ENCODE data around the gene ONECUT3. TPM values are rescaled to one million over a fixed set of nuclear protein-coding genes. Genes with fewer than 3 reads are reported as not detected.

ONECUT3 gene
- total RNA-seq, 1 experiment from 2014 or later, result not detected

DNA sequence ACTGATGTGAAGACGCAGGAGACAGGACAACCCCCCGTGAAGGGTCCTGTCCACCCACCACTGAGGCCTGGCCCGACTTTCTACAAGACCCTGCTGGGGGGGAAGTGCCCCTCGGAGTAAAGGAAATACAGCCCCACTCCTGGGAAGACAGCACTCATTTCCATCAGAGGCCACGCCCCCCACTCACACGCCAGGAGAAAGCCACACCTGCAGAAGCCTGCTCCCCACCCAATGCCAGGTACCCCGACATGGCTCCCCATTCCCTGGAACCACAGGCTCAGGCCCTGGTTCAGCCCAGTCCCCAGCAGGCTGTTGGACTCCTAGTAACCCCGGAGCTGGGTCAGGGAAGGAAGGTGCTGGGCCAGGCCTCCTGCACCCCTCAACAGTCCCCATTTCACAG lies 69.7 kb downstream of the ONECUT3 start:
- ChIA-PET CTCF (no interaction called here), POLR2A (no interaction called here)

DNA sequence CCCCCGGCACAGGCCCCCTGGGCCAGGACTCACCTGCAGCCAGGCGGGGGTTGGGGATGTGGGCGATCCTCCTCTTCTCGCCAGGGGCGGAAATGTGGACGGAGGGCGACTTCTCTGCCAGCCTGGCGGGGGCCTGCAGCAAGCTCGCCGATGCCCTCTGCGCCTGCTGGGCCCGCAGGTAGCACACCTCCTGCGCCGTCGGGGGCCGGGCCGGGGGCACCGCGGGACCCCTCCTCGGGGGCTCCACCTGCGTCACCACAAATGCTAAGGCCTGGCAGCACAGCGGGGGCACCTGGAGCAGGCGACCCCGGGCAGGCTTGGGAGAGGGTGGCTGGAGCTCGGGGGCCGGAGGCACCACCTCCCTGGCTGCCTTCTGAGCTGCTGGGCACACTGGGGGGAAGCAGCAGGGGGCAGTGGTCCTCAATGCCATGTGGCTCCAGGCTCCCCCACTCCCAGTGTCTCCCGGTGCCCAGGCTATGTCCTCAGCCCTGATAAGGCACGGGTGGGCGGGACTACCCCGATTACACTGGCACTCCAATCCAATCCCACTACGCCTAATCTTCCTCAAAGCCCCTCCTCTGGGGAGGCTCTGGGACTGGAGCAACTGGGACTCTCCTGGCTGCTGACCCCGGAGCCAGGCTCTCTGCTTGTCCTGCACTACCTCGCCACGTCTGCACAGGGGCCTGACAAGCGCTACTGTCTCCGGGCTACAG lies 70.4 kb downstream of the ONECUT3 start:
- no peaks in the 10 kb centered on the region; the same call in 1 of the 2 replicates for H3K36me3 ChIP-seq (ENCODE audit: control insufficient read depth, insufficient read depth, low read length)
- BruUV-seq (replicated peaks), result no TSS peak
- TF ChIP-seq, protein P1, sequence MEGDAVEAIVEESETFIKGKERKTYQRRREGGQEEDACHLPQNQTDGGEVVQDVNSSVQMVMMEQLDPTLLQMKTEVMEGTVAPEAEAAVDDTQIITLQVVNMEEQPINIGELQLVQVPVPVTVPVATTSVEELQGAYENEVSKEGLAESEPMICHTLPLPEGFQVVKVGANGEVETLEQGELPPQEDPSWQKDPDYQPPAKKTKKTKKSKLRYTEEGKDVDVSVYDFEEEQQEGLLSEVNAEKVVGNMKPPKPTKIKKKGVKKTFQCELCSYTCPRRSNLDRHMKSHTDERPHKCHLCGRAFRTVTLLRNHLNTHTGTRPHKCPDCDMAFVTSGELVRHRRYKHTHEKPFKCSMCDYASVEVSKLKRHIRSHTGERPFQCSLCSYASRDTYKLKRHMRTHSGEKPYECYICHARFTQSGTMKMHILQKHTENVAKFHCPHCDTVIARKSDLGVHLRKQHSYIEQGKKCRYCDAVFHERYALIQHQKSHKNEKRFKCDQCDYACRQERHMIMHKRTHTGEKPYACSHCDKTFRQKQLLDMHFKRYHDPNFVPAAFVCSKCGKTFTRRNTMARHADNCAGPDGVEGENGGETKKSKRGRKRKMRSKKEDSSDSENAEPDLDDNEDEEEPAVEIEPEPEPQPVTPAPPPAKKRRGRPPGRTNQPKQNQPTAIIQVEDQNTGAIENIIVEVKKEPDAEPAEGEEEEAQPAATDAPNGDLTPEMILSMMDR (IDR thresholded peaks at IDR 0.05; ENCODE audit: insufficient read depth in 1 of 2, low read depth in 1 of 2, low read length in 1 of 2, severe bottlenecking in 1 of 2, unreplicated experiment in 1 of 2), result no peak
- ChIA-PET CTCF (no interaction called here), POLR2A (no interaction called here)
- H3K4me3 ChIP-seq (ENCODE audit: low read depth, low read length), result no peak overlapping the region
- Mint-ChIP-seq H3K4me1 (ENCODE audit: low read depth, unreplicated experiment) (no peaks in the 10 kb centered on the region), H3K4me3 (ENCODE audit: unreplicated experiment) (no peak overlapping the region), H3K9me3 (ENCODE audit: unreplicated experiment) (no peaks in the 10 kb centered on the region), H3K27ac (ENCODE audit: unreplicated experiment) (no peak overlapping the region), H3K27me3 (ENCODE audit: insufficient read depth, unreplicated experiment) (no peaks in the 10 kb centered on the region), H3K36me3 (ENCODE audit: insufficient read depth, unreplicated experiment) (peaks cover 61% of the 10 kb centered on the region)
- intact Hi-C loops (cut with micrococcal nuclease; ENCODE audit: unreplicated experiment), result no loop called here
- no peaks in the 10 kb centered on the region for H3K9me3 ChIP-seq
- no peak for DNase-seq
- H3K27me3 ChIP-seq (replicated peaks; ENCODE audit: control insufficient read depth, insufficient read depth, low read length), result no peaks in the 10 kb centered on the region
- H3K4me1 ChIP-seq, result no peaks in the 10 kb centered on the region

More for the DNA sequence above, 69.7 kb downstream of the ONECUT3 start:
- Histone ChIP-seq H3K4me3 (ENCODE audit: low read depth, low read length) (no peak overlapping the region), H3K4me1 (no peaks in the 10 kb centered on the region), H3K27me3 (replicated peaks; ENCODE audit: control insufficient read depth, insufficient read depth, low read length) (no peaks in the 10 kb centered on the region), H3K36me3 (ENCODE audit: control insufficient read depth, insufficient read depth, low read length) (no peaks in the 10 kb centered on the region; the same call in 1 of the 2 replicates), H3K9me3 (no peaks in the 10 kb centered on the region)
- intact Hi-C loops (cut with micrococcal nuclease; ENCODE audit: unreplicated experiment), result no loop called here
- Mint-ChIP-seq H3K4me1 (ENCODE audit: low read depth, unreplicated experiment) (no peaks in the 10 kb centered on the region), H3K4me3 (ENCODE audit: unreplicated experiment) (no peak overlapping the region), H3K27ac (ENCODE audit: unreplicated experiment) (no peak overlapping the region), H3K27me3 (ENCODE audit: insufficient read depth, unreplicated experiment) (no peaks in the 10 kb centered on the region), H3K9me3 (ENCODE audit: unreplicated experiment) (no peaks in the 10 kb centered on the region), H3K36me3 (ENCODE audit: insufficient read depth, unreplicated experiment) (peaks cover 58% of the 10 kb centered on the region)
- TF ChIP-seq, protein P1 (IDR thresholded peaks at IDR 0.05; ENCODE audit: insufficient read depth in 1 of 2, low read depth in 1 of 2, low read length in 1 of 2, severe bottlenecking in 1 of 2, unreplicated experiment in 1 of 2), result no peak
- BruUV-seq (replicated peaks), result no TSS peak
- DNase-seq, result no peak

GRCh38 chr19:1824252-1824622 lies 70.9 kb downstream of the ONECUT3 start:
- no peak overlapping the region for H3K27ac Mint-ChIP-seq (ENCODE audit: unreplicated experiment)
- POLR2A ChIA-PET, result no interaction called here
- H3K9me3 ChIP-seq, result no peaks in the 10 kb centered on the region
- H3K27me3 ChIP-seq (replicated peaks; ENCODE audit: control insufficient read depth, insufficient read depth, low read length), result no peaks in the 10 kb centered on the region
- DNase-seq, result no peak
- intact Hi-C loops (cut with micrococcal nuclease; ENCODE audit: unreplicated experiment), result no loop called here
- H3K4me3 Mint-ChIP-seq (ENCODE audit: unreplicated experiment), result no peak overlapping the region
- H3K4me3 ChIP-seq (ENCODE audit: low read depth, low read length), result no peak overlapping the region
- BruUV-seq (replicated peaks), result no TSS peak
- H3K4me1 ChIP-seq, result no peaks in the 10 kb centered on the region
- no peaks in the 10 kb centered on the region for H3K27me3 Mint-ChIP-seq (ENCODE audit: insufficient read depth, unreplicated experiment)
- H3K4me1 Mint-ChIP-seq (ENCODE audit: low read depth, unreplicated experiment), result no peaks in the 10 kb centered on the region
- CTCF ChIA-PET, result no interaction called here
- H3K9me3 Mint-ChIP-seq (ENCODE audit: unreplicated experiment), result no peaks in the 10 kb centered on the region
- H3K36me3 Mint-ChIP-seq (ENCODE audit: insufficient read depth, unreplicated experiment), result peaks cover 64% of the 10 kb centered on the region
- no peaks in the 10 kb centered on the region; the same call in 1 of the 2 replicates for H3K36me3 ChIP-seq (ENCODE audit: control insufficient read depth, insufficient read depth, low read length)
- TF ChIP-seq, protein P1 (IDR thresholded peaks at IDR 0.05; ENCODE audit: insufficient read depth in 1 of 2, low read depth in 1 of 2, low read length in 1 of 2, severe bottlenecking in 1 of 2, unreplicated experiment in 1 of 2), result no peak
